ENCODE results near the gene SPTLC2.

DNA sequence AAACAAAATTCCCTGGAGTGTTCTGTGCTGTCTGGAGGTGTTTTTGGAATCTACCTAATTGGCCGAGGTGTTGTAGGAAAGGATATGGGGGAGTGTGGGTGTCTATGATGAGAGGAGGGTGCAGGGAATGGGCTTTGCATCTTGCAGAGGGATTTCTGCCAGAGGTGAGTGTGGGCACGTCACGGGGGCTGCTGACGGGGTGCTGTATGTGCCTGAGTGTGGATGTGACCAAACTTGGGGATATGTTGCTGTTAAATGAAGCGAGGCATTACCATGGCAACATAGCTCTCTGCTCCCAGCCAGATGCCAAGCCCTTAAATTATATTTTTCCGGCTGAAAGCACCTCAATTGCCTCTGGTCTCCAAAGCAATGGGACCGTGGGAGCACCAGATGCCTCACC, 44.3 kb upstream of the SPTLC2 start:
- TF ChIP-seq CTCF (IDR thresholded peaks at IDR 0.05): no peak
- no peak for TF ChIP-seq POLR2AphosphoS5 (IDR thresholded peaks at IDR 0.05; ENCODE audit: insufficient read depth in 1 of 2, low read depth in 1 of 2)
